Right renal pelvis (tissue), 4 donors: Measurements from ENCODE around the gene TRPV5. TPM values are rescaled to one million over a fixed set of nuclear protein-coding genes. Genes with fewer than 3 reads are reported as not detected.

Experiments
- DNase-seq, 4 donors: peaks; one replicate each; pipeline ENCODE4 v3.0.0-alpha.2; 2013; ENCODE audit warnings: low read depth in 4 of 4, low spot score in 3 of 4, missing footprints in 1 of 4
- polyA plus RNA-seq, 4 donors: library from polyadenylated mRNA; unstranded; fragments of 120-200 nt; gene quantifications; one replicate each; pipeline ENCODE4 v1.2.1, GENCODE V29; 2013; ENCODE audit not compliant: insufficient read length in 4 of 4

TRPV5 gene
- polyA plus RNA-seq, 4 donors, result 0.58 to 1.5 (median 0.81) TPM

GRCh38 chr7:142889816-142890215, 43.7 kb downstream of the TRPV5 start:
- DNase-seq, result no peak

GRCh38 chr7:142887282-142888015, 46.1 kb downstream of the TRPV5 start:
- no peak for DNase-seq

GRCh38 chr7:142886866-142887265, 46.7 kb downstream of the TRPV5 start:
- DNase-seq, result no peak

- peak in 2 of 4 donors; percentile 22 to 31 for DNase-seq
These were observed 48.0 kb downstream of the TRPV5 start, which contains the start of gene TRPV6 for GRCh38 chr7:142885311-142886230. Gene TRPV6, minus strand, starts transcription at chr7:142885745.

- no peak for DNase-seq
These were observed 49.3 kb downstream of the TRPV5 start for GRCh38 chr7:142884286-142884640.

- no peak for DNase-seq
These were observed 49.8 kb downstream of the TRPV5 start for GRCh38 chr7:142883571-142884285.

- no peak for DNase-seq
These were observed 50.4 kb downstream of the TRPV5 start for GRCh38 chr7:142883145-142883544.

GRCh38 chr7:142882338-142882678, 51.2 kb downstream of the TRPV5 start:
- DNase-seq, result no peak

- no peak for DNase-seq
These were observed 51.8 kb downstream of the TRPV5 start for GRCh38 chr7:142881586-142882337.

GRCh38 chr7:142880876-142881505, 52.6 kb downstream of the TRPV5 start:
- DNase-seq, result peak in 2 of 4 donors; percentile 16 to 30

GRCh38 chr7:142879060-142879459, 54.5 kb downstream of the TRPV5 start:
- no peak for DNase-seq

- DNase-seq, result no peak
These were observed 55.2 kb downstream of the TRPV5 start for GRCh38 chr7:142878315-142878714.

GRCh38 chr7:142876991-142877910, 56.3 kb downstream of the TRPV5 start:
- DNase-seq, result no peak

GRCh38 chr7:142876236-142876960, 57.1 kb downstream of the TRPV5 start:
- no peak for DNase-seq

- DNase-seq, result no peak
These were observed 58.1 kb downstream of the TRPV5 start for GRCh38 chr7:142875456-142875855.

- DNase-seq, result no peak
These were observed 58.7 kb downstream of the TRPV5 start for GRCh38 chr7:142874837-142875236.

- no peak for DNase-seq
These were observed 59.1 kb downstream of the TRPV5 start for GRCh38 chr7:142874409-142874808.

- no peak for DNase-seq
These were observed 59.7 kb downstream of the TRPV5 start for GRCh38 chr7:142873871-142874270.
